ENCODE results near the gene TPD52L1. TPM values are rescaled to one million over a fixed set of nuclear protein-coding genes. Genes with fewer than 3 reads are reported as not detected.

Gene TPD52L1
- total RNA-seq, 1 donor from 2014 or later = 67.3 TPM

DNA sequence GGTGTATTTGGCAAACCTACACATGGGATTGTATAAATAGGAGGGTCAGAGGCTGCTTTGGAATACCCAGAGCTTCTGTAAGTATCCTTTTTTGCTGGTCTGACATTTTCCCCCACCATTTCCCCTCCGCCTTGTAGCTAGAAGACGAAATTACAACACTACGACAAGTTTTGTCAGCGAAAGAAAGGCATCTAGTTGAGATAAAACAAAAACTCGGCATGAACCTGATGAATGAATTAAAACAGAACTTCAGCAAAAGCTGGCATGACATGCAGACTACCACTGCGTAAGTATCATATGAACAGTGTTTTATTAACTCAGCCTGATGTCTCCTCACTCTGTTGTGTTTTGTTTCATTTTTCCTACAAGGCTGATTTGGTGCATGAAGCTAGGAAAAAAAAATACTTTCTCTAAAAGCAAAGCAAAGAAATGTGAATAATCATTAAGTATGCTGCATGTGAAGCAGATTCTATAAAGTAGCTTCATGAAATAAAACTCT, 75.5 kb downstream of the TPD52L1 start:
- DNase-seq (ENCODE audit: low read depth) = no peak
- H3K4me3 ChIP-seq (ENCODE audit: low read depth, low read length) = no peak overlapping the region
- TF ChIP-seq, protein P1, sequence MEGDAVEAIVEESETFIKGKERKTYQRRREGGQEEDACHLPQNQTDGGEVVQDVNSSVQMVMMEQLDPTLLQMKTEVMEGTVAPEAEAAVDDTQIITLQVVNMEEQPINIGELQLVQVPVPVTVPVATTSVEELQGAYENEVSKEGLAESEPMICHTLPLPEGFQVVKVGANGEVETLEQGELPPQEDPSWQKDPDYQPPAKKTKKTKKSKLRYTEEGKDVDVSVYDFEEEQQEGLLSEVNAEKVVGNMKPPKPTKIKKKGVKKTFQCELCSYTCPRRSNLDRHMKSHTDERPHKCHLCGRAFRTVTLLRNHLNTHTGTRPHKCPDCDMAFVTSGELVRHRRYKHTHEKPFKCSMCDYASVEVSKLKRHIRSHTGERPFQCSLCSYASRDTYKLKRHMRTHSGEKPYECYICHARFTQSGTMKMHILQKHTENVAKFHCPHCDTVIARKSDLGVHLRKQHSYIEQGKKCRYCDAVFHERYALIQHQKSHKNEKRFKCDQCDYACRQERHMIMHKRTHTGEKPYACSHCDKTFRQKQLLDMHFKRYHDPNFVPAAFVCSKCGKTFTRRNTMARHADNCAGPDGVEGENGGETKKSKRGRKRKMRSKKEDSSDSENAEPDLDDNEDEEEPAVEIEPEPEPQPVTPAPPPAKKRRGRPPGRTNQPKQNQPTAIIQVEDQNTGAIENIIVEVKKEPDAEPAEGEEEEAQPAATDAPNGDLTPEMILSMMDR (conservative IDR thresholded peaks at IDR 0.05; ENCODE audit: low read depth, low read length) = no peak

DNA sequence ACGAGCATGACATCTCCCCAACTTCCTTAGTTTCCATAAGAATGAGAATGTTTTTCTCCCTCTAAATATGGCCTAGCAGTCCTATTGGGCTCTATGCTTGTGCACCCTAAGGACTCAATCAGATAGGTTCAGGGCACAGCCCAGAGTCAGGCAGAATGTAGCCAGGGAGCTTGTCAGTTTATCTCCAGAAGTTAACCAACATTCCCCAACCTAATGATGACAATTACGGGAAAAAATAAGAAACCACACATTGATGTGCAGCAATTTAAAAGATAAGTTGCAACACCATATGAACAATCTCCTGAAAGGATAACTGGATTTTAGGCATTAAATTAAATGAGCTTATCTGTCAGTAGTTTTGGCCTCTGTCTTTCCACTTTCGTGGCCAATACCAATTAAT, 77.1 kb downstream of the TPD52L1 start:
- no peak overlapping the region for H3K4me3 ChIP-seq (ENCODE audit: low read depth, low read length)
- no peak for DNase-seq (ENCODE audit: low read depth)
- TF ChIP-seq, protein P1 (conservative IDR thresholded peaks at IDR 0.05; ENCODE audit: low read depth, low read length) = no peak

DNA sequence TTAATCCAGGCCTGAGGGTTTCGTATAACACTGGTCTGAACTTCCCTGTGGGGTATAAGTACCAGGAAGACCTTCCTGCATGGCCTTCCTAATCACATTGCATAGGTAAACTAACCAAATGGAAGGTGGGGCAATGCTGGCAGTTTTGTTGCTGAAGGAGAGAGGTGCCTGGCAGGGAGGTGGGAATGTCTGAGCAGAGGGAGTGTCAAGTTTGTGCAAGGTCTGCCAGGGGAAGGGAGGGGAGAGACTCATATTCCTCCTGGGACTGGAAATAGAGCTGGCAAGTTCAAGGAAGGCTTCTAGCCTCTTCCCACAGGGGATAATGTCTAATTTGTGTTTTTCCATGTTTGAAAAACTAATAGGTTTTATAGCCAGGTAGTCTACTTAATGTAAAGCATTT, 77.6 kb downstream of the TPD52L1 start:
- DNase-seq (ENCODE audit: low read depth) = no peak
- H3K4me3 ChIP-seq (ENCODE audit: low read depth, low read length) = no peak overlapping the region
- TF ChIP-seq, protein P1 (conservative IDR thresholded peaks at IDR 0.05; ENCODE audit: low read depth, low read length) = no peak

DNA sequence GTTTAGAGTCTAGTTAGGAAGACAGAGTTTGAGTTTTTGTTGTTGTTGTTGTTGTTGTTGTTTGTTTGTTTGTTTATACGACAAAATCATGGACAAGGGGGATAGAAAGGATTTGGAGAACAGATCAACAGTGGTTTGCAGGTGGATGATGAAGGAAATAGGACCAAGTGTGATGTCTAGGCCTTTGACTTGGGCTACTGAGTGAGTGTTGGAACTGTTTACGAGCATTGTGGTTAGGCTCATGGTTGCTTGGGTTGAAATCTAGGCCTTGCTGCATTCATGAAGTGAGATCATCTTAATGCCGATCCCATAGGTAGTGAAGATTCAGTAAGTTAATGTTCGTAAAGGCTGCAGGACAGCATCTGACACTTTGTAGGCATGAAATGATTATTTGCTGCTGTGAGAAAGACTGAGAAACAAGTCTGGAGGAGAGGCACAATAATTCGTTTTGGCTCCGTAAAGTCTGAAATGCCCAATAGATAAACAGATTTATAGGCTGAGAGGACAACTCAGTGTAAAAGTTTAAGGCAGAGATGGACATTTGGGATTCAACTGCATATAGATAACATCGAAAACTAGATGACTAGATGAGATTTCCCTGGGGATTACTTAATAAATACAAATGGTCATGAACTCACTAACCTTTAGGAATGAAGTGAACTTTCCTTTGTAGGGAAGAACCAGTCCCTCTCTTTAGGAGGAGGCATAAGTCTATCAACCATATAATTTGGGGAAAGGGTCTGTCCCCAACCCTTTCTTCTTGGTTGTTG, 78.2 kb downstream of the TPD52L1 start:
- TF ChIP-seq, protein P1 (conservative IDR thresholded peaks at IDR 0.05; ENCODE audit: low read depth, low read length) = no peak
- no peak overlapping the region for H3K4me3 ChIP-seq (ENCODE audit: low read depth, low read length)
- no peak for DNase-seq (ENCODE audit: low read depth)

DNA sequence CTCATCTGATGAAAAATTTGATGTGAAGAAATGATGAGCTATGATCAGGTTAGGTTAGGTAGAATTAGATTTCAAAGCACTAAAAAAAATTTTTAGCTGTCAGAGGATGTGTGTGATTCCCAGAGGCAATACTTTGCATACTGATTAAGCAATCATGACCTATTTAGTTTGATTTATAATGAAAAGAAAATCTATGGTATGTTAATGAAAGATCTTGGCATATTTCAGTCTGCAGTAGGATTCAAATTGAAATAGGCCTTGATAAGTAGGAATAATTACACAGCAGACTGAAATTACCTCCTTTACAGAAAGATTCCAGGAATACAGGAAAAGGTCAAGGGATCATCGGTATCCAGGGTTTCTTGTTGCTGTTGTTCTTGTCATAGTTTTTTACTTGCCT, 78.9 kb downstream of the TPD52L1 start:
- DNase-seq (ENCODE audit: low read depth) = no peak
- H3K4me3 ChIP-seq (ENCODE audit: low read depth, low read length) = no peak overlapping the region
- TF ChIP-seq, protein P1 (conservative IDR thresholded peaks at IDR 0.05; ENCODE audit: low read depth, low read length) = no peak

DNA sequence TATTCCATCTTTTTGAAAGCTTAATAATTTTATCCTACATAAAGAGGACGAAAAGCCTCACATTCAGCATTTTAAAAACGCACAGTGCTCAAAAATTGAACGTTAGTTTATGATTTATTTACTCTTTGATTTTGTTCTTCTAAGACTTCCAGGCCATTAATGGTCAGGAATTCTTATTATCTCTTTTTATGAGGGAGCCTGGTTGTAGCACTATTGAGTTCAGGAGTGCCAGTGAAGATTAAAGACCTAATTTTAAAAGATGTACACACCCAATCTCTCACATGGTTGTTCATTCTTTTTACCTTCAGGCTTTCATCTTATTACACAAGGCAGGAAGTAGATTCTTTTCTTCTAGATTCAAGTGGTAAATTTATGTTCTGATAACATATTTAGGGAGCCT, 79.6 kb downstream of the TPD52L1 start:
- no peak overlapping the region for H3K4me3 ChIP-seq (ENCODE audit: low read depth, low read length)
- DNase-seq (ENCODE audit: low read depth) = no peak
- TF ChIP-seq, protein P1 (conservative IDR thresholded peaks at IDR 0.05; ENCODE audit: low read depth, low read length) = no peak
